Activated CD8-positive, alpha-beta memory T cell treated with anti-CD3 and anti-CD28 coated beads for 36 hours (primary cell): ENCODE results near the gene CLASP1. TPM values are rescaled to one million over a fixed set of nuclear protein-coding genes. Genes with fewer than 3 reads are reported as not detected.
"Not testable (repeated sequence)": the region's sequence is repeated elsewhere in the genome, so short reads cannot be mapped to it uniquely, and the experiment has no call there.

Experiments used
- CTCF ChIA-PET: fragments of 350-600 bp; sonication (Branson Sonifier 250); formaldehyde crosslinking; loops from one replicate; lab custom pipeline; 2021; ENCODE audit warnings: antibody characterized with exemption; lab: Charles Lee
- POLR2A ChIA-PET: fragments of 350-600 bp; sonication (Branson Sonifier 250); formaldehyde crosslinking; loops from one replicate; lab custom pipeline; 2021; ENCODE audit warnings: antibody characterized with exemption; lab: Charles Lee
- total RNA-seq, 2 experiments: library from RNA; stranded (reverse); gene quantifications; one replicate each; pipeline ENCODE4 v1.2.3, GENCODE V29; 2021

The CLASP1 gene
- total RNA-seq, 2 experiments from 2014 or later = 63.0 to 67.4 TPM

- CTCF ChIA-PET = no interaction called here
- POLR2A ChIA-PET = no interaction called here
Measured at GRCh38 chr2:121382744-121383143, 266.5 kb downstream of the CLASP1 start.

GRCh38 chr2:121377646-121378045, 271.6 kb downstream of the CLASP1 start:
- ChIA-PET POLR2A (no interaction called here), CTCF (no interaction called here)

- ChIA-PET CTCF (no interaction called here), POLR2A (no interaction called here)
Measured at GRCh38 chr2:121376535-121377250, 272.6 kb downstream of the CLASP1 start.

- CTCF ChIA-PET = no interaction called here
- POLR2A ChIA-PET = interaction anchor here (0.6 kb wide), 1 partner anchor 11 kb away, joined by 3 read pairs; no protein-coding TSS in a partner anchor
Measured at GRCh38 chr2:121375621-121376159, 273.6 kb downstream of the CLASP1 start.

GRCh38 chr2:121374412-121375075, 274.7 kb downstream of the CLASP1 start:
- POLR2A ChIA-PET, CTCF ChIA-PET: not testable (repeated sequence)

GRCh38 chr2:121372721-121373353, 276.4 kb downstream of the CLASP1 start:
- CTCF ChIA-PET = no interaction called here
- POLR2A ChIA-PET = no interaction called here

- ChIA-PET CTCF (no interaction called here), POLR2A (no interaction called here)
Measured at GRCh38 chr2:121372082-121372481, 277.2 kb downstream of the CLASP1 start.

- POLR2A ChIA-PET = no interaction called here
Measured at GRCh38 chr2:121368836-121369235, 280.4 kb downstream of the CLASP1 start.

GRCh38 chr2:121368155-121368554, 281.1 kb downstream of the CLASP1 start:
- ChIA-PET CTCF (interaction anchor here (1.2 kb wide), 1 partner anchor 10 kb away, joined by 3 read pairs; no protein-coding TSS in a partner anchor), POLR2A (no interaction called here)

More at GRCh38 chr2:121368836-121369235, 280.4 kb downstream of the CLASP1 start:
- CTCF ChIA-PET = no interaction called here

GRCh38 chr2:121367246-121367900, 281.9 kb downstream of the CLASP1 start:
- POLR2A ChIA-PET = no interaction called here
- CTCF ChIA-PET = interaction anchor here (1.2 kb wide), 1 partner anchor 10 kb away, joined by 3 read pairs; no protein-coding TSS in a partner anchor

- ChIA-PET CTCF (no interaction called here), POLR2A (no interaction called here)
Measured at GRCh38 chr2:121366040-121366439, 283.2 kb downstream of the CLASP1 start.

- ChIA-PET CTCF (no interaction called here), POLR2A (no interaction called here)
Measured at GRCh38 chr2:121365061-121365460, 284.2 kb downstream of the CLASP1 start.

GRCh38 chr2:121363632-121364420, 285.4 kb downstream of the CLASP1 start:
- POLR2A ChIA-PET = interaction anchor here (0.7 kb wide), 1 partner anchor 12 kb away, joined by 3 read pairs; no protein-coding TSS in a partner anchor

GRCh38 chr2:121362774-121363173, 286.5 kb downstream of the CLASP1 start:
- ChIA-PET CTCF (no interaction called here), POLR2A (no interaction called here)

More at GRCh38 chr2:121363632-121364420, 285.4 kb downstream of the CLASP1 start:
- CTCF ChIA-PET = no interaction called here

GRCh38 chr2:121362226-121362625, 287.0 kb downstream of the CLASP1 start:
- POLR2A ChIA-PET = no interaction called here
- CTCF ChIA-PET = no interaction called here

- CTCF ChIA-PET = no interaction called here
- POLR2A ChIA-PET = no interaction called here
Measured at GRCh38 chr2:121360566-121361300, 288.5 kb downstream of the CLASP1 start.

GRCh38 chr2:121359716-121360565, 289.3 kb downstream of the CLASP1 start:
- ChIA-PET CTCF (interaction anchor here (0.6 to 1.3 kb wide), 2 partner anchors 11 to 228 kb away, joined by 4 read pairs; no protein-coding TSS in a partner anchor), POLR2A (no interaction called here)
